ENCODE data around the gene COL6A3. TPM values are rescaled to one million over a fixed set of nuclear protein-coding genes. Genes with fewer than 3 reads are reported as not detected.

Gene COL6A3
- total and polyA plus RNA-seq, 2 of the 13 experiments (the other 11 are each of a cell fraction or from before 2014, with no cell fraction given): 0.03 TPM; not detected in 1

GRCh38 chr2:237323656-237324055 lies 90.3 kb downstream of the COL6A3 start:
- no peak overlapping the region for H3K9ac ChIP-seq (ENCODE audit: insufficient read depth, low read depth, low read length)
- ChIA-PET POLR2A (no interaction called here), CTCF (ENCODE audit: low intra/inter-chr PET ratio, low total read pairs) (no interaction called here)
- H3K9me3 ChIP-seq (ENCODE audit: low read length): no peaks in the 10 kb centered on the region
- no peak overlapping the region for H3K4me2 ChIP-seq (ENCODE audit: low read depth, low read length)
- intact Hi-C loops (cut with micrococcal nuclease; ENCODE audit: unreplicated experiment): no loop called here
- H3K79me2 ChIP-seq (ENCODE audit: insufficient read depth, low read length): no peaks in the 10 kb centered on the region
- H2AFZ ChIP-seq (ENCODE audit: low read length): no peak overlapping the region
- 38% methylated on average over 8 of the region's 8 CpGs for WGBS (ENCODE audit: low lambda C conversion rate)
- in situ Hi-C loops (cut with HindIII; ENCODE audit: extremely low pct_ligation_motif_present, low pct_unique_long_range_greater_than_20kb): loop anchor here (10.0 kb wide), 1 partner anchor 169 kb away; no protein-coding TSS in a partner anchor
- H3K36me3 ChIP-seq (replicated peaks in 1 of 2; ENCODE audit: control insufficient read depth in 1 of 2, insufficient read depth in 2 of 2, low read length in 2 of 2): no peaks in the 10 kb centered on the region
- no peaks in the 10 kb centered on the region for H4K20me1 ChIP-seq (ENCODE audit: insufficient read depth, low read length)
- DNase-seq (ENCODE audit: low spot score): no peak
- no TSS peak for BruUV-seq (replicated peaks)
- no peak overlapping the region for H3K27ac ChIP-seq (ENCODE audit: extremely low read length, insufficient read depth, low read length)
- H3K27me3 ChIP-seq (ENCODE audit: control insufficient read depth in 1 of 2, insufficient read depth in 2 of 2, low read length in 2 of 2): peaks cover 5 to 43% of the 10 kb centered on the region in 2 experiments; a peak in 2 of 5 replicates
- H3K4me3 ChIP-seq (replicated peaks in 1 of 3; ENCODE audit: insufficient read depth in 1 of 3, low read depth in 2 of 3, low read length in 3 of 3): no peak overlapping the region
- ATAC-seq: no peak
- H3K4me1 ChIP-seq (ENCODE audit: insufficient read depth, low read length): no peaks in the 10 kb centered on the region
- FAIRE-seq: no peak
- TF ChIP-seq ETS1 (CRISPR knock-in tag; IDR thresholded peaks at IDR 0.05) (no peak), ZHX2 (IDR thresholded peaks at IDR 0.05; ENCODE audit: low read depth) (no peak), ZHX2 (CRISPR knock-in tag; IDR thresholded peaks at IDR 0.05; ENCODE audit: borderline replicate concordance) (no peak), ZMYM4 (CRISPR knock-in tag; IDR thresholded peaks at IDR 0.05) (no peak), ZBTB38 (CRISPR knock-in tag; IDR thresholded peaks at IDR 0.05) (no peak), ZNF75D (CRISPR knock-in tag; IDR thresholded peaks at IDR 0.05; ENCODE audit: borderline replicate concordance) (no peak), SETDB1 (CRISPR knock-in tag; IDR thresholded peaks at IDR 0.05; ENCODE audit: borderline replicate concordance) (no peak), ZNF543 (CRISPR knock-in tag; IDR thresholded peaks at IDR 0.05) (no peak), LRRFIP1 (CRISPR knock-in tag; conservative IDR thresholded peaks at IDR 0.05) (no peak), RARA (CRISPR knock-in tag; IDR thresholded peaks at IDR 0.05) (no peak), HNRNPLL (IDR thresholded peaks at IDR 0.05; ENCODE audit: low read depth, low read length, poor library complexity, severe bottlenecking) (no peak), REXO4 (CRISPR knock-in tag; IDR thresholded peaks at IDR 0.05; ENCODE audit: borderline replicate concordance) (no peak), ZNF615 (CRISPR knock-in tag; IDR thresholded peaks at IDR 0.05; ENCODE audit: borderline replicate concordance) (no peak), SP4 (CRISPR knock-in tag; IDR thresholded peaks at IDR 0.05) (no peak), EED (CRISPR knock-in tag; IDR thresholded peaks at IDR 0.05) (no peak)

All from HepG2 (cell line).